Upper lobe of left lung (tissue), 6 donors: ENCODE measurements around the gene SCUBE1. TPM values are rescaled to one million over a fixed set of nuclear protein-coding genes. Genes with fewer than 3 reads are reported as not detected.

Experiments
- ATAC-seq, 2 donors: fragments of 200-7000 bp; cut with Tn5 transposase; one replicate each; pipeline ENCODE4 v1.9.1; 2022; ENCODE audit warnings: mild to moderate bottlenecking in 2 of 2, moderate library complexity in 2 of 2; ENCODE audit not compliant: low FRiP score in 2 of 2
- DNase-seq, 2 donors: peaks; one replicate each; pipeline ENCODE4 v3.0.0-alpha.2; 2019 to 2020
- H3K27ac ChIP-seq, 4 donors: fragments of 200-600 bp; sonication (generic); one replicate each; pipeline ENCODE4 v1.5.1; 2016 to 2019
- H3K27me3 ChIP-seq, 4 donors: fragments of 200-600 bp; sonication (generic); one replicate each; pipeline ENCODE4 v1.5.1; 2017 to 2019
- H3K36me3 ChIP-seq, 4 donors: fragments of 200-600 bp; sonication (generic); one replicate each; pipeline ENCODE4 v1.5.1; 2016 to 2019
- H3K4me1 ChIP-seq, 4 donors: fragments of 200-600 bp; sonication (generic); one replicate each; pipeline ENCODE4 v1.5.1; 2018 to 2019
- H3K4me3 ChIP-seq, 4 donors: fragments of 200-600 bp; sonication (generic); one replicate each; pipeline ENCODE4 v1.5.1; 2017 to 2019; ENCODE audit warnings: mild to moderate bottlenecking in 2 of 4, moderate library complexity in 1 of 4
- H3K9me3 ChIP-seq, 4 donors: fragments of 200-600 bp; sonication (generic); one replicate each; pipeline ENCODE4 v1.5.1; 2018 to 2019
- CTCF ChIP-seq, 6 experiments: fragments of 450-650 bp in 4 of 6; fragments of 200-600 bp in 2 of 6; sonication (generic) in 2 of 6; IDR thresholded peaks; one replicate each; pipeline ENCODE4 v1.5.1; 2016 to 2019; ENCODE audit warnings: antibody characterized with exemption in 6 of 6
- EP300 ChIP-seq, 4 donors: sonication (generic); formaldehyde crosslinking; IDR thresholded peaks; one replicate each; pipeline ENCODE4 v1.5.1; 2017; ENCODE audit warnings: antibody characterized with exemption in 4 of 4, control low read depth in 2 of 4
- POLR2A ChIP-seq, 4 donors: fragments of 450-650 bp; IDR thresholded peaks; one replicate each; pipeline ENCODE4 v1.5.1; 2016 to 2017; ENCODE audit warnings: antibody characterized with exemption in 4 of 4, mild to moderate bottlenecking in 2 of 4
- POLR2AphosphoS5 ChIP-seq, 2 donors: sonication (generic); formaldehyde crosslinking; IDR thresholded peaks; one replicate each; pipeline ENCODE4 v1.5.1; 2017; ENCODE audit warnings: antibody characterized with exemption in 2 of 2
- WGBS, 2 donors: methylation state at CpG; one replicate each; pipeline ENCODE4 v1.1.5; 2017 to 2018; 5-methylcytosine and 5-hydroxymethylcytosine counted together
- total RNA-seq, 6 donors: library from RNA; depleted of rRNA in 4 of 6; stranded (reverse); fragments of >200 nt in 4 of 6; gene quantifications; one replicate each; pipeline versions ENCODE4 v1.1.0 to v1.2.1, GENCODE V29; 2016 to 2021
- donor health status: DM: no; HTN: no; CAD: no; lungs with moderate emphysema.
- donor health status: DM: no; HTN: yes; CAD: no; lungs with severe emphysema.

The SCUBE1 gene
- total RNA-seq, 6 donors from 2014 or later = 9.7 to 55.9 (median 20.8) TPM

- WGBS, 2 donors = 83 to 93% methylated on average over 4 to 10 of the region's 10 CpGs
- no peak for ATAC-seq
- Histone ChIP-seq H3K9me3 (no peaks in the 10 kb centered on the region), H3K27ac (no peak overlapping the region), H3K4me3 (no peak overlapping the region), H3K36me3 (no peaks in the 10 kb centered on the region), H3K4me1 (no peaks in the 10 kb centered on the region), H3K27me3 (no peaks in the 10 kb centered on the region)
- no peak for TF ChIP-seq POLR2AphosphoS5 (IDR thresholded peaks at IDR 0.05)
- no peak for TF ChIP-seq POLR2A (IDR thresholded peaks at IDR 0.05)
- no peak for TF ChIP-seq EP300 (IDR thresholded peaks at IDR 0.05)
- TF ChIP-seq CTCF (IDR thresholded peaks at IDR 0.05) = no peak
- DNase-seq = no peak
Observed at GRCh38 chr22:43247546-43248260, 95.5 kb downstream of the SCUBE1 start.

GRCh38 chr22:43246188-43246587, 97.0 kb downstream of the SCUBE1 start:
- Histone ChIP-seq H3K9me3 (no peaks in the 10 kb centered on the region), H3K27me3 (no peaks in the 10 kb centered on the region), H3K4me3 (no peak overlapping the region), H3K4me1 (peaks cover 0 to 5% (median 2%) of the 10 kb centered on the region in 4 donors), H3K27ac (no peak overlapping the region), H3K36me3 (no peaks in the 10 kb centered on the region)
- TF ChIP-seq EP300 (IDR thresholded peaks at IDR 0.05) = no peak
- no peak for TF ChIP-seq POLR2AphosphoS5 (IDR thresholded peaks at IDR 0.05)
- no peak for TF ChIP-seq POLR2A (IDR thresholded peaks at IDR 0.05)
- no peak for TF ChIP-seq CTCF (IDR thresholded peaks at IDR 0.05)
- 56 to 60% methylated on average over 2 to 3 of the region's 4 CpGs for WGBS, 2 donors
- no peak for ATAC-seq
- DNase-seq = no peak

GRCh38 chr22:43245717-43246116, 97.5 kb downstream of the SCUBE1 start:
- Histone ChIP-seq H3K4me1 (peaks cover 0 to 7% (median 2%) of the 10 kb centered on the region in 4 donors), H3K36me3 (no peaks in the 10 kb centered on the region), H3K4me3 (no peak overlapping the region), H3K9me3 (no peaks in the 10 kb centered on the region), H3K27me3 (no peaks in the 10 kb centered on the region), H3K27ac (no peak overlapping the region)
- 74% methylated on average over 10 of the region's 10 CpGs; no CpG with 5 or more reads in 1 of the 2 donors for WGBS, 2 donors
- ATAC-seq (no peak), DNase-seq (no peak)
- no peak for TF ChIP-seq EP300 (IDR thresholded peaks at IDR 0.05)
- no peak for TF ChIP-seq CTCF (IDR thresholded peaks at IDR 0.05)
- TF ChIP-seq POLR2AphosphoS5 (IDR thresholded peaks at IDR 0.05) = no peak
- TF ChIP-seq POLR2A (IDR thresholded peaks at IDR 0.05) = no peak

DNA sequence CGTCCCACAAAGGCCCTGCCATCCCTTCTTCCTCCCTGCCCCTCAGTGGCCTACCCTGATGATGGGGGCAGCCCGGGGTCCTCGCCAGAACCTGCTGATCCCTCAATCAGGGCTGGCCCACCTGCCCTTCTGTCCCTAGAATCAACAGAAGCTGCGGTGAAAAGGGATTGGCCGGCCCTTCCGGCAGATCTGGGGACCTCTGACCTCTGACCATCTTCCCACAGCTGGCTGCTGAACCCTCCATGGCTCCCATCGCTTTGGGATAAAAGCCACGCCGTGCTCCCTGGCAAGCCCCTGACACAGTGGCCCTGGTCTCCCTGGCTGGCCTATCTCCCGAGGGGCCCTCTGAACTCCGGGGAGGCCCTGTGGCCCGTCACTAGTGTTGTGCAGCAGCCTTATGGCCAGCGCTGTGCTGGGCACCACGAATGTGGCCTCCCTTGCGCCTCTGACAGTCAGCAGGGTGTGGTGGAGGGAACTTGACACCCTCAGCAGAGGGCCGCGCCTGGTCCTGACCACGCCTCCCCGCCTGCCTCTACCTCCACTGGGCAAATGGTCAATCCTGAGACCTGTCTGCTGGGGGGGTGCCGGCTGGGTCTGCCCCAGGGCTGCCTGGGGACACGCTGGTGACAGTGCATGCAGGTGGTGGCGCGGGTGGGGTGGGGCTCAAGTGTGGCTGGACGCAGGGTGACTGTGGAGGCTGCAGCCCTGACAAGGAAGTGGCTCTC, 98.2 kb downstream of the SCUBE1 start:
- TF ChIP-seq POLR2AphosphoS5 (IDR thresholded peaks at IDR 0.05) (no peak), CTCF (IDR thresholded peaks at IDR 0.05) (no peak), POLR2A (IDR thresholded peaks at IDR 0.05) (no peak), EP300 (IDR thresholded peaks at IDR 0.05) (no peak)
- Histone ChIP-seq H3K27ac (no peak overlapping the region), H3K9me3 (no peaks in the 10 kb centered on the region), H3K4me1 (peaks cover 0 to 15% (median 2%) of the 10 kb centered on the region in 4 donors), H3K4me3 (no peak overlapping the region), H3K36me3 (no peaks in the 10 kb centered on the region), H3K27me3 (no peaks in the 10 kb centered on the region)
- ATAC-seq = no peak
- DNase-seq = peak in 1 of 2 donors; percentile 71
- WGBS, 2 donors = 90 to 94% methylated on average over 9 to 20 of the region's 24 CpGs
